ENCODE measurements around the gene SHISAL1. TPM values are rescaled to one million over a fixed set of nuclear protein-coding genes. Genes with fewer than 3 reads are reported as not detected.

SHISAL1 gene
- total and polyA plus RNA-seq, 10 of the 15 experiments (the other 5 are each of a cell fraction or from before 2014, with no cell fraction given): not detected

DNA sequence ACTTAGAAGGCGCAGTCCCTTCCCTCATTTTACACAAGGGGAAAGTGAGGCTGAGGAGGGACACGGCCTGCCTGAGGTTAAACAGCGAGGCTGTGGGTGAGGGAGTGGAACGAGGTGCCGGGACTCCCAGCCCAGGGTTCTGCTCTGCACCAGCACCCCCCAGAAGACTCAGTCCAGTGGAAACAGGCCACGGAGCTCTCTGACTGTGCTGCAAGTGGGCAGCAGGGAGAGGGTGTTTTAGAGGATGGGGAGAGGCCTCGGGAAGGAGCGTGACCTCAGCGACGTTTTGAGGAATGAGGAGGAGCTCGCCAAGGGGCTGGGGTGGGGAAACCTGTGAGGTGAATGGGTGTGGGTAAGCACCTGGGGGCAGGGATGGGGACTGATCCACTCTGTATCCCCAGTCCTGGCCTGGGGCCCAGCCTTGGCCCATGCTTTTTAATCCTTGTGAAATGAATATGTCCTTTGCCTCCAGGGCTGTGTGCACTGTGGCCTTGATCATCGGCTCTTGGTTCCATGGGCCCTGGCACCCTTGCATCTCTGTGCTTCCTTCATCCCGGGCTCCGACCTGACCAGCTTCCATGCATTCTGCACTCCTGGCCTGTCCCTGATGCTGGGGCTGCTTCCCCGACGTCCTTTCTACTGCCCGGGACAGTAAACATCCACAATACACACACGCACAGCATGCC is 44.2 kb downstream of the SHISAL1 start:
- intact Hi-C loops (cut with micrococcal nuclease; ENCODE audit: unreplicated experiment): no loop called here

DNA sequence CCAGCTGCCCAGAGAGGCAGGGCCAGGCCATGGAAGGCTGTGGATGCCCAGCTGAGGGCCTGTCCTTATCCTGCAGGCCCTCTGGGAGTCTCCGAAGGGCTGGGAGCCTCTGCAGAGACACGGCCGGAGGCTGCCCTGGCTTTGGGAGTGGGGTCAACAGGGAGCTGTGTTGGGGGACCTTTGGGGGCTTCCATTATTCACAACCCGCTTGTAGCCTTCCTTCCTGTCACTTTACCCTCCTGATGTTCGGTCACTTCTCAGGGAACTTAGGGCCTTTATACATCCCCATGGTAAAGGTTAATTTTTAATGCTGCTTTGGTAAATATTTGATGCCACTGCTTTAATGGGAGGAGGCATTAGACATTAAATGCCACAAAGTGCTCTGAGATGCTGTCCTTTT is 44.9 kb downstream of the SHISAL1 start:
- Histone ChIP-seq H3K4me2 (ENCODE audit: control insufficient read depth, insufficient read depth) (no peak overlapping the region), H4K20me1 (ENCODE audit: control insufficient read depth, insufficient read depth) (no peaks in the 10 kb centered on the region), H3K4me1 (ENCODE audit: control insufficient read depth, insufficient read depth, low read length) (no peaks in the 10 kb centered on the region), H2AFZ (ENCODE audit: control insufficient read depth, low read depth, low read length) (no peak overlapping the region), H3K9ac (ENCODE audit: control insufficient read depth, insufficient read depth, low read length) (no peak overlapping the region), H3K27me3 (replicated peaks in 1 of 2; ENCODE audit: control insufficient read depth in 2 of 2, insufficient read depth in 2 of 2, low read length in 1 of 2) (no peaks in the 10 kb centered on the region; a peak in 1 of 4 replicates), H3K9me3 (replicated peaks; ENCODE audit: control insufficient read depth, insufficient read depth, low read length) (no peaks in the 10 kb centered on the region; the same call in 2 of the 3 replicates), H3K4me3 (no peak overlapping the region), H3K79me2 (ENCODE audit: control insufficient read depth, insufficient read depth, low read length) (no peaks in the 10 kb centered on the region), H3K36me3 (ENCODE audit: control insufficient read depth in 2 of 2, insufficient read depth in 2 of 2, low read length in 1 of 2) (no peaks in the 10 kb centered on the region), H3K27ac (ENCODE audit: control insufficient read depth, insufficient read depth) (no peak overlapping the region)
- ATAC-seq: no peak
- BruUV-seq (replicated peaks): no TSS peak
- TF ChIP-seq IKZF2 (IDR thresholded peaks at IDR 0.05): no peak
- in situ Hi-C loops (cut with MboI): no loop called here
- DNase-seq (ENCODE audit: low read depth, low spot score): no peak
- ChIA-PET CTCF (no interaction called here), POLR2A (no interaction called here), RAD21 (ENCODE audit: unreplicated experiment) (no interaction called here), SMC1A (ENCODE audit: uncharacterized antibody, unreplicated experiment) (no interaction called here)
- 42% methylated on average over 5 of the region's 5 CpGs for WGBS (ENCODE audit: insufficient coverage, insufficient replicate concordance, low lambda C conversion rate, missing lambda C conversion rate)
- no peak for FAIRE-seq
- intact Hi-C loops (cut with micrococcal nuclease; ENCODE audit: unreplicated experiment): no loop called here

More for the DNA sequence above, 44.2 kb downstream of the SHISAL1 start:
- no peaks in the 10 kb centered on the region for H4K20me1 ChIP-seq (ENCODE audit: control insufficient read depth, insufficient read depth)
- SMC1A ChIA-PET (ENCODE audit: uncharacterized antibody, unreplicated experiment): no interaction called here
- H3K27me3 ChIP-seq (replicated peaks in 1 of 2; ENCODE audit: control insufficient read depth in 2 of 2, insufficient read depth in 2 of 2, low read length in 1 of 2): no peaks in the 10 kb centered on the region; a peak in 1 of 4 replicates
- POLR2A ChIA-PET: no interaction called here
- 50% methylated on average over 18 of the region's 18 CpGs for WGBS (ENCODE audit: insufficient coverage, insufficient replicate concordance, low lambda C conversion rate, missing lambda C conversion rate)
- TF ChIP-seq TCF12 (IDR thresholded peaks at IDR 0.05; ENCODE audit: low read depth, low read length) (no peak), NR2C1 (IDR thresholded peaks at IDR 0.05) (no peak), ATF7 (IDR thresholded peaks at IDR 0.05; ENCODE audit: low read depth) (no peak)
- ATAC-seq: no peak
- in situ Hi-C loops (cut with MboI): no loop called here
- RAD21 ChIA-PET (ENCODE audit: unreplicated experiment): no interaction called here
- no peak for DNase-seq (ENCODE audit: low read depth, low spot score)
- H3K27ac ChIP-seq (ENCODE audit: control insufficient read depth, insufficient read depth): no peak overlapping the region
- H2AFZ ChIP-seq (ENCODE audit: control insufficient read depth, low read depth, low read length): no peak overlapping the region
- no TSS peak for BruUV-seq (replicated peaks)
- H3K9me3 ChIP-seq (replicated peaks; ENCODE audit: control insufficient read depth, insufficient read depth, low read length): no peaks in the 10 kb centered on the region; the same call in 2 of the 3 replicates
- no peak for FAIRE-seq
- no peaks in the 10 kb centered on the region for H3K36me3 ChIP-seq (ENCODE audit: control insufficient read depth in 2 of 2, insufficient read depth in 2 of 2, low read length in 1 of 2)
- no peak overlapping the region for H3K4me2 ChIP-seq (ENCODE audit: control insufficient read depth, insufficient read depth)
- CTCF ChIA-PET: no interaction called here
- no peak overlapping the region for H3K4me3 ChIP-seq
- no peaks in the 10 kb centered on the region for H3K79me2 ChIP-seq (ENCODE audit: control insufficient read depth, insufficient read depth, low read length)
- H3K9ac ChIP-seq (ENCODE audit: control insufficient read depth, insufficient read depth, low read length): no peak overlapping the region
- no peaks in the 10 kb centered on the region for H3K4me1 ChIP-seq (ENCODE audit: control insufficient read depth, insufficient read depth, low read length)

Measured in GM12878 (cell line).